Measurements from ENCODE around the gene PRKN. TPM values are rescaled to one million over a fixed set of nuclear protein-coding genes. Genes with fewer than 3 reads are reported as not detected.
A peak's percentile ranks its signal among the peaks of the same experiment; 100 is the strongest.

The PRKN gene
- total RNA-seq, 1 experiment from 2014 or later, result 0.34 TPM

DNA sequence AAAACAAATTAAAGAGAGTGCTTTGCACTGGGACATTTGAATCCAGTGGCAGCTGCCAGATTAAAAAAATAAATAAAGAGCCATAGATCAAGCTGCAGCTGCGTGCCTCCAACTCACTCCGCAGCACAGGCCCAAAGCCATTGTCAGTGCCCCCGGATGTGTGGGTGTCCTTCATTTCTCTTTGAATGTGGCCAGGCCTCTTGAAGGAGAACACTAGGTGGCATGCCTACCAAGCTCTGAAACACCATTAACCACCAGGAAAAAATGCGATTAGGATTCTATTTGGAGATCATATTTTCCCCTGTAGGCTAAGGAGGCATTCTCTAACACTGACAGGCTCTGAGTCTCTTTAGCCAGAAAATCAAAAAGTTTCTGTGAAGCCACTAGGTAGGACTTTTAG lies 549.8 kb downstream of the PRKN start:
- ChIA-PET CTCF (interaction anchor here (0.6 kb wide), 1 partner anchor 61 kb away, joined by 6 read pairs; no protein-coding TSS in a partner anchor), POLR2A (no interaction called here)
- TF ChIP-seq, protein P1, sequence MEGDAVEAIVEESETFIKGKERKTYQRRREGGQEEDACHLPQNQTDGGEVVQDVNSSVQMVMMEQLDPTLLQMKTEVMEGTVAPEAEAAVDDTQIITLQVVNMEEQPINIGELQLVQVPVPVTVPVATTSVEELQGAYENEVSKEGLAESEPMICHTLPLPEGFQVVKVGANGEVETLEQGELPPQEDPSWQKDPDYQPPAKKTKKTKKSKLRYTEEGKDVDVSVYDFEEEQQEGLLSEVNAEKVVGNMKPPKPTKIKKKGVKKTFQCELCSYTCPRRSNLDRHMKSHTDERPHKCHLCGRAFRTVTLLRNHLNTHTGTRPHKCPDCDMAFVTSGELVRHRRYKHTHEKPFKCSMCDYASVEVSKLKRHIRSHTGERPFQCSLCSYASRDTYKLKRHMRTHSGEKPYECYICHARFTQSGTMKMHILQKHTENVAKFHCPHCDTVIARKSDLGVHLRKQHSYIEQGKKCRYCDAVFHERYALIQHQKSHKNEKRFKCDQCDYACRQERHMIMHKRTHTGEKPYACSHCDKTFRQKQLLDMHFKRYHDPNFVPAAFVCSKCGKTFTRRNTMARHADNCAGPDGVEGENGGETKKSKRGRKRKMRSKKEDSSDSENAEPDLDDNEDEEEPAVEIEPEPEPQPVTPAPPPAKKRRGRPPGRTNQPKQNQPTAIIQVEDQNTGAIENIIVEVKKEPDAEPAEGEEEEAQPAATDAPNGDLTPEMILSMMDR (IDR thresholded peaks at IDR 0.05; ENCODE audit: insufficient read depth in 1 of 2, low read depth in 1 of 2, low read length in 1 of 2, severe bottlenecking in 1 of 2, unreplicated experiment in 1 of 2), result peak in 1 of 2 experiments; percentile 10
- Mint-ChIP-seq H3K4me3 (ENCODE audit: unreplicated experiment) (no peak overlapping the region), H3K27me3 (ENCODE audit: insufficient read depth, unreplicated experiment) (no peaks in the 10 kb centered on the region), H3K4me1 (ENCODE audit: low read depth, unreplicated experiment) (no peaks in the 10 kb centered on the region), H3K36me3 (ENCODE audit: insufficient read depth, unreplicated experiment) (no peaks in the 10 kb centered on the region), H3K9me3 (ENCODE audit: unreplicated experiment) (no peaks in the 10 kb centered on the region), H3K27ac (ENCODE audit: unreplicated experiment) (no peak overlapping the region)
- H3K27me3 ChIP-seq (replicated peaks; ENCODE audit: control insufficient read depth, insufficient read depth, low read length), result no peaks in the 10 kb centered on the region; the same call in 1 of the 2 replicates
- BruUV-seq (replicated peaks), result no TSS peak
- no peaks in the 10 kb centered on the region for H3K4me1 ChIP-seq
- no peak overlapping the region for H3K4me3 ChIP-seq (ENCODE audit: low read depth, low read length)
- H3K36me3 ChIP-seq (ENCODE audit: control insufficient read depth, insufficient read depth, low read length), result no peaks in the 10 kb centered on the region
- no peak for DNase-seq
- intact Hi-C loops (cut with micrococcal nuclease; ENCODE audit: unreplicated experiment), result no loop called here
- no peaks in the 10 kb centered on the region for H3K9me3 ChIP-seq

GRCh38 chr6:162173466-162173865 lies 554.1 kb downstream of the PRKN start:
- no peaks in the 10 kb centered on the region for H3K36me3 Mint-ChIP-seq (ENCODE audit: insufficient read depth, unreplicated experiment)
- intact Hi-C loops (cut with micrococcal nuclease; ENCODE audit: unreplicated experiment), result no loop called here
- H3K4me3 Mint-ChIP-seq (ENCODE audit: unreplicated experiment), result no peak overlapping the region
- Histone ChIP-seq H3K27me3 (replicated peaks; ENCODE audit: control insufficient read depth, insufficient read depth, low read length) (no peaks in the 10 kb centered on the region), H3K9me3 (no peaks in the 10 kb centered on the region), H3K4me1 (no peaks in the 10 kb centered on the region), H3K4me3 (ENCODE audit: low read depth, low read length) (no peak overlapping the region), H3K36me3 (ENCODE audit: control insufficient read depth, insufficient read depth, low read length) (no peaks in the 10 kb centered on the region)
- H3K4me1 Mint-ChIP-seq (ENCODE audit: low read depth, unreplicated experiment), result no peaks in the 10 kb centered on the region
- no peaks in the 10 kb centered on the region for H3K9me3 Mint-ChIP-seq (ENCODE audit: unreplicated experiment)
- no peak for DNase-seq
- no TSS peak for BruUV-seq (replicated peaks)
- CTCF ChIA-PET, result no interaction called here
- TF ChIP-seq, protein P1 (IDR thresholded peaks at IDR 0.05; ENCODE audit: insufficient read depth in 1 of 2, low read depth in 1 of 2, low read length in 1 of 2, severe bottlenecking in 1 of 2, unreplicated experiment in 1 of 2), result no peak
- POLR2A ChIA-PET, result no interaction called here
- no peaks in the 10 kb centered on the region for H3K27me3 Mint-ChIP-seq (ENCODE audit: insufficient read depth, unreplicated experiment)
- H3K27ac Mint-ChIP-seq (ENCODE audit: unreplicated experiment), result no peak overlapping the region

DNA sequence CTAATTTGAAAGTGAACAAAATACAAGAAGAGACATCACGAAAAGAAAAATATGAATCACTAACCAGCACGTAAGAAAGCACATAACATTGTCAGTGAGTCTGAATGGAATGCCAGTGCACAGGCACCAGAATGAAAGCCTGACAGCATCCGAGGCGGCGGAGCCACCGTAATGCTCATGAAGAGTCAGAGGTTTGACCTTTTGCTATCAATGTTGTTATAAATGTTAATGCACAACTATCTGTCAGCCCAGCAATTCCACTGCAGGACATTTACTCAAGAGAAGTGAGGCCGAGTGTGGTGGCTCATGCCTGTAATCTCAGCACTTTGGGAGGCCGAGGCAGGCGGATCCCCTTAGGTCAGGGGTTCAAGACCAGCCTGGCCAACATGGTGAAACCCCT lies 562.1 kb downstream of the PRKN start:
- intact Hi-C loops (cut with micrococcal nuclease; ENCODE audit: unreplicated experiment), result no loop called here
- Mint-ChIP-seq H3K4me1 (ENCODE audit: low read depth, unreplicated experiment) (no peaks in the 10 kb centered on the region), H3K27me3 (ENCODE audit: insufficient read depth, unreplicated experiment) (no peaks in the 10 kb centered on the region), H3K36me3 (ENCODE audit: insufficient read depth, unreplicated experiment) (no peaks in the 10 kb centered on the region), H3K9me3 (ENCODE audit: unreplicated experiment) (no peaks in the 10 kb centered on the region), H3K27ac (ENCODE audit: unreplicated experiment) (no peak overlapping the region), H3K4me3 (ENCODE audit: unreplicated experiment) (no peak overlapping the region)
- ChIA-PET CTCF (no interaction called here), POLR2A (no interaction called here)
- no peak for DNase-seq
- TF ChIP-seq, protein P1 (IDR thresholded peaks at IDR 0.05; ENCODE audit: insufficient read depth in 1 of 2, low read depth in 1 of 2, low read length in 1 of 2, severe bottlenecking in 1 of 2, unreplicated experiment in 1 of 2), result no peak
- no peaks in the 10 kb centered on the region for H3K36me3 ChIP-seq (ENCODE audit: control insufficient read depth, insufficient read depth, low read length)
- no peaks in the 10 kb centered on the region for H3K9me3 ChIP-seq
- H3K27me3 ChIP-seq (replicated peaks; ENCODE audit: control insufficient read depth, insufficient read depth, low read length), result no peaks in the 10 kb centered on the region
- H3K4me3 ChIP-seq (ENCODE audit: low read depth, low read length), result no peak overlapping the region
- H3K4me1 ChIP-seq, result no peaks in the 10 kb centered on the region
- no TSS peak for BruUV-seq (replicated peaks)
